Endodermal cell (in vitro differentiated cells): Measurements from ENCODE around the gene ARHGAP44. TPM values are rescaled to one million over a fixed set of nuclear protein-coding genes. Genes with fewer than 3 reads are reported as not detected.

Experiments
- DNase-seq: peaks from one replicate; pipeline ENCODE4 v3.0.0-alpha.2; 2017
- H3K27ac ChIP-seq: 2 replicates; pipeline ENCODE4 v1.5.1; 2013; ENCODE audit warnings: mild to moderate bottlenecking, low read depth, low read length, moderate library complexity
- H3K27me3 ChIP-seq: 2 replicates; pipeline ENCODE4 v1.6.1; 2013; ENCODE audit warnings: mild to moderate bottlenecking, low read length, moderate library complexity; ENCODE audit not compliant: insufficient read depth, control insufficient read depth, poor library complexity, severe bottlenecking
- H3K36me3 ChIP-seq: 2 replicates; pipeline ENCODE4 v1.7.0; 2013; ENCODE audit warnings: mild to moderate bottlenecking, low read length, moderate library complexity; ENCODE audit not compliant: control insufficient read depth, insufficient read depth
- H3K4me1 ChIP-seq: one replicate; pipeline ENCODE4 v1.7.0; 2013; ENCODE audit warnings: low read length; ENCODE audit not compliant: control insufficient read depth, insufficient read depth
- H3K4me3 ChIP-seq: 2 replicates; pipeline ENCODE4 v1.5.1; 2013; ENCODE audit warnings: mild to moderate bottlenecking, low read length, moderate library complexity
- H3K9ac ChIP-seq: 2 replicates; pipeline ENCODE4 v1.6.1; 2013; ENCODE audit warnings: mild to moderate bottlenecking, low read length, moderate library complexity; ENCODE audit not compliant: poor library complexity, severe bottlenecking; ENCODE audit errors: extremely low read depth
- H3K9me3 ChIP-seq: 2 replicates; pipeline ENCODE4 v1.6.1; 2013; ENCODE audit warnings: mild to moderate bottlenecking, low read length, moderate library complexity; ENCODE audit not compliant: control insufficient read depth
- H3K27ac Mint-ChIP-seq: 2 replicates; pipeline ENCODE4 v1.8.0; 2020; ENCODE audit warnings: mixed read lengths
- H3K27me3 Mint-ChIP-seq: 2 replicates; pipeline ENCODE4 v1.8.0; 2021; ENCODE audit warnings: mild to moderate bottlenecking, mixed read lengths; ENCODE audit not compliant: insufficient read depth
- H3K36me3 Mint-ChIP-seq: 2 replicates; pipeline ENCODE4 v1.8.0; 2020; ENCODE audit warnings: low read depth, mixed read lengths
- H3K4me1 Mint-ChIP-seq: 2 replicates; pipeline ENCODE4 v1.8.0; 2020; ENCODE audit warnings: mixed read lengths
- H3K4me3 Mint-ChIP-seq: 2 replicates; pipeline ENCODE4 v1.8.0; 2020; ENCODE audit warnings: mild to moderate bottlenecking, moderate library complexity, mixed read lengths
- H3K9me3 Mint-ChIP-seq: 2 replicates; pipeline ENCODE4 v1.8.0; 2020; ENCODE audit warnings: mild to moderate bottlenecking, mixed read lengths
- CTCF ChIP-seq: fragments of 200-600 bp; sonication (generic); conservative IDR thresholded peaks from 2 replicates; pipeline ENCODE4 v1.5.0; 2021; ENCODE audit warnings: antibody characterized with exemption, mild to moderate bottlenecking
- WGBS, 2 experiments: methylation state at CpG; one replicate each; pipeline versions ENCODE4 v1.1.5 to v1.1.7; 2013; ENCODE audit warnings: missing lambda C conversion rate in 2 of 2, mixed read lengths in 1 of 2; ENCODE audit not compliant: insufficient coverage in 1 of 2, insufficient read length in 1 of 2; 5-methylcytosine and 5-hydroxymethylcytosine counted together
- total RNA-seq, 2 donors: library from RNA; stranded (reverse); fragmentation: NEBNext Ultra II Directional in 1 of 2; extraction: Animal tissue kit (Norgen Biotek cat#: 25700) in 1 of 2; gene quantifications; 2 replicates in 1 of 2; 3 replicates in 1 of 2; pipeline ENCODE4 v1.2.1, GENCODE V29; 2021

ARHGAP44 gene
- total RNA-seq, 2 donors from 2014 or later: 14.2 to 21.9 TPM

- Mint-ChIP-seq H3K27ac (no peak overlapping the region), H3K36me3 (peaks cover 17% of the 10 kb centered on the region), H3K4me3 (no peak overlapping the region), H3K4me1 (peaks cover 9% of the 10 kb centered on the region), H3K9me3 (peaks cover 12% of the 10 kb centered on the region), H3K27me3 (no peaks in the 10 kb centered on the region)
- no peaks in the 10 kb centered on the region for H3K27me3 ChIP-seq
- no peaks in the 10 kb centered on the region for H3K9me3 ChIP-seq
- no peak overlapping the region for H3K27ac ChIP-seq
- no peak for DNase-seq
- no peak overlapping the region for H3K9ac ChIP-seq
- H3K4me1 ChIP-seq: no peaks in the 10 kb centered on the region
- H3K4me3 ChIP-seq: no peak overlapping the region
- no peak for TF ChIP-seq CTCF
- no peaks in the 10 kb centered on the region for H3K36me3 ChIP-seq
- WGBS, 2 experiments: 90 to 94% methylated on average over 3 to 4 of the region's 5 CpGs
These were observed 119.7 kb downstream of the ARHGAP44 start for GRCh38 chr17:12909046-12909445.

GRCh38 chr17:12909511-12909910 lies 120.2 kb downstream of the ARHGAP44 start:
- Histone ChIP-seq H3K27ac (no peak overlapping the region), H3K9ac (peak overlapping the region; percentile 41), H3K36me3 (no peaks in the 10 kb centered on the region), H3K9me3 (no peaks in the 10 kb centered on the region), H3K4me3 (no peak overlapping the region), H3K4me1 (no peaks in the 10 kb centered on the region), H3K27me3 (no peaks in the 10 kb centered on the region)
- WGBS, 2 experiments: 79 to 100% methylated on average over 1 of the region's 1 CpG
- H3K9me3 Mint-ChIP-seq: peaks cover 12% of the 10 kb centered on the region
- no peaks in the 10 kb centered on the region for H3K27me3 Mint-ChIP-seq
- H3K4me1 Mint-ChIP-seq: peaks cover 9% of the 10 kb centered on the region
- no peak overlapping the region for H3K4me3 Mint-ChIP-seq
- TF ChIP-seq CTCF: no peak
- peaks cover 15% of the 10 kb centered on the region for H3K36me3 Mint-ChIP-seq
- peak overlapping the region; percentile 36 for H3K27ac Mint-ChIP-seq
- DNase-seq: no peak

- Histone ChIP-seq H3K9me3 (no peaks in the 10 kb centered on the region), H3K27me3 (no peaks in the 10 kb centered on the region), H3K9ac (no peak overlapping the region), H3K4me3 (no peak overlapping the region), H3K27ac (no peak overlapping the region), H3K36me3 (no peaks in the 10 kb centered on the region), H3K4me1 (no peaks in the 10 kb centered on the region)
- Mint-ChIP-seq H3K4me1 (peaks cover 9% of the 10 kb centered on the region), H3K27ac (no peak overlapping the region), H3K9me3 (peaks cover 12% of the 10 kb centered on the region), H3K27me3 (no peaks in the 10 kb centered on the region), H3K36me3 (peaks cover 19% of the 10 kb centered on the region), H3K4me3 (no peak overlapping the region)
- 75 to 100% methylated on average over 2 to 4 of the region's 4 CpGs for WGBS, 2 experiments
- no peak for TF ChIP-seq CTCF
- no peak for DNase-seq
These were observed 121.9 kb downstream of the ARHGAP44 start for GRCh38 chr17:12911239-12911638.
